Spinal cord (tissue), 10 donors: ENCODE results near the gene RBBP5. TPM values are rescaled to one million over a fixed set of nuclear protein-coding genes. Genes with fewer than 3 reads are reported as not detected.

Experiments
- DNase-seq, 6 donors: peaks; one replicate each; pipeline versions ENCODE4 v3.0.0 to v3.0.0-alpha.2; 2013 to 2015; ENCODE audit warnings: low spot score in 6 of 6, low read depth in 4 of 6
- H3K27ac ChIP-seq: one replicate; pipeline ENCODE4 v1.5.1; 2013; ENCODE audit warnings: low read depth, low read length, control low read depth
- H3K27me3 ChIP-seq: one replicate; pipeline ENCODE4 v1.6.1; 2013; ENCODE audit warnings: low read length; ENCODE audit not compliant: control insufficient read depth, insufficient read depth
- H3K36me3 ChIP-seq: one replicate; pipeline ENCODE4 v1.6.1; 2013; ENCODE audit warnings: low read length; ENCODE audit not compliant: control insufficient read depth, insufficient read depth
- H3K4me1 ChIP-seq: one replicate; pipeline ENCODE4 v1.6.1; 2013; ENCODE audit warnings: low read length; ENCODE audit not compliant: control insufficient read depth, insufficient read depth
- H3K4me3 ChIP-seq: one replicate; pipeline ENCODE4 v1.5.1; 2013; ENCODE audit warnings: low read depth, low read length, control low read depth
- H3K9me3 ChIP-seq: one replicate; pipeline ENCODE4 v1.6.1; 2013; ENCODE audit warnings: low read length; ENCODE audit not compliant: control insufficient read depth, insufficient read depth
- WGBS: methylation state at CpG from one replicate; pipeline ENCODE4 v1.1.5; 2013; ENCODE audit warnings: missing lambda C conversion rate; ENCODE audit not compliant: insufficient coverage; 5-methylcytosine and 5-hydroxymethylcytosine counted together
- polyA plus RNA-seq, 2 donors: library from polyadenylated mRNA; unstranded; fragments of 120-200 nt; gene quantifications; one replicate each; pipeline ENCODE4 v1.2.1, GENCODE V29; 2013; ENCODE audit not compliant: insufficient read length in 2 of 2
- total RNA-seq, 2 donors: library from RNA; depleted of rRNA in 1 of 2; stranded (reverse); fragments of 120-200 nt in 1 of 2; fragments of >200 nt in 1 of 2; gene quantifications; one replicate each; pipeline versions ENCODE4 v1.2.3 to v1.2.4, GENCODE V29; 2013 to 2014
- donor health status: healthy.

RBBP5 gene
- total and polyA plus RNA-seq, 4 donors, result 12.6 to 19.2 (median 14.8) TPM

DNA sequence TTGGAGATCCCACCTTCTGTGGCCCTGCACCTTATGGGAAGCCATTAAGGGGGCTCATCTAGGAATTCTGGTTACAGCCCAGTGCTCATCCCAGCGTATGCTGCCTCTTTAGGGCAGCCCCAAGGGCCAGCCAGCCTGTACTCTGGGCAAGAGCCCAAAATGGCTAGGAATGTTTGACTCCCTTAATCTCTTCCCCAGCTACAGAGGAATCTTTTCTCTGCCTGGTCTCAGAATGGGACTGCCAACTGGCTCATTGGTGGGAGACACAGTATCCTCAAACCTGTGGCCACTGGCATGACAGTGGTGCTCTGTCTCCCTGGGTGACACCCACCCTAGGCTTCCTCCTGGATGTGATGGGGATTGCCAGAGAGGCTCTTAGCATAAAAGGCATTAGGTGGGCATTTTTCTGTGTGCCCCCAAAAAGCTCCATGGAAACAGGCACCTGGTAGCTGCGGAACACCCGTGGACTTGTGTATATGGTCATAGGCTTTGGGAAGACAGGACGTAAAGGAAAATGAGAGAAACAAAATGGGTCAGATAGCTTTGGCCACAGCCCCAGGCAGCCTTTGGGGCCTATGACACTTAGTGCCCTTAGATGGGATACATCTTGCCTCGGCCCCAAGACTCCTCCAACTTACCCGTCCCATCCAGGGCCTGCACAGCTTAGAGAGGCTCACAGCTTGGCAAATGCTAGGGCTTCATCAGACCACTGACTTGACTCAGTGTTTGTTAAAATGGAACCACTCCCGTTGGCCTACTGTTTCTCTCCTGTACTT lies 44.4 kb downstream of the RBBP5 start:
- no peak for DNase-seq
- Histone ChIP-seq H3K36me3 (peaks cover 23% of the 10 kb centered on the region), H3K9me3 (no peaks in the 10 kb centered on the region), H3K4me3 (no peak overlapping the region), H3K4me1 (peaks cover 3% of the 10 kb centered on the region), H3K27ac (no peak overlapping the region), H3K27me3 (no peaks in the 10 kb centered on the region)
- 86% methylated on average over 6 of the region's 7 CpGs for WGBS

- no peak for DNase-seq
- Histone ChIP-seq H3K4me1 (peaks cover 8% of the 10 kb centered on the region), H3K27ac (no peak overlapping the region), H3K36me3 (peaks cover 26% of the 10 kb centered on the region), H3K27me3 (no peaks in the 10 kb centered on the region), H3K4me3 (no peak overlapping the region), H3K9me3 (no peaks in the 10 kb centered on the region)
- no CpG with 5 or more reads among the region's 4 CpGs for WGBS
Measured at GRCh38 chr1:205076245-205076761, 45.5 kb downstream of the RBBP5 start.

GRCh38 chr1:205075642-205076155 lies 46.1 kb downstream of the RBBP5 start:
- H3K27me3 ChIP-seq, result no peaks in the 10 kb centered on the region
- DNase-seq, result no peak
- no peaks in the 10 kb centered on the region for H3K9me3 ChIP-seq
- H3K36me3 ChIP-seq, result peaks cover 26% of the 10 kb centered on the region
- H3K4me3 ChIP-seq, result no peak overlapping the region
- peaks cover 8% of the 10 kb centered on the region for H3K4me1 ChIP-seq
- 51% methylated on average over 4 of the region's 7 CpGs for WGBS
- H3K27ac ChIP-seq, result no peak overlapping the region

GRCh38 chr1:205074513-205074912 lies 47.3 kb downstream of the RBBP5 start:
- Histone ChIP-seq H3K9me3 (no peaks in the 10 kb centered on the region), H3K27me3 (no peaks in the 10 kb centered on the region), H3K36me3 (peaks cover 33% of the 10 kb centered on the region), H3K4me3 (no peak overlapping the region), H3K4me1 (peaks cover 8% of the 10 kb centered on the region), H3K27ac (no peak overlapping the region)
- 97% methylated on average over 5 of the region's 7 CpGs for WGBS
- no peak for DNase-seq

DNA sequence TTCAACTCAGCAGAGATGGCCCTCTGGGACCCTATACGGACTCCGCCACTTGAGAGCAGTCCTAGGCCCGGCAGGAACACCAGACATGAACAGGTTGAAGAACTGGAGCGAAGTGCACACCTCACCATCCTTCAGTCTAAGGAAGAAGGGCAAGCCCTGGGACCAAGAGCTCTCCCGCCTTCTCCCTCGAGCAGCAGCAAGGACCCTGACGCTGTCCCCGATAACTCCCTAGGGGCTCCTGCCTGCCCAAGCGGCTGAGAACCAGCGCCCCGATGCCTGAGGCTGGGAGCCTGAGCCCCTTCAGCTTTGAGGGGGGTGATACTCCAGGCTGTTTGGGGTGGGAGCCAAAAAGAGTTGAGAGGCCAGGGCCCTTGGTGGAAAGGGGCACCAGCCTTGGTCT lies 47.7 kb downstream of the RBBP5 start:
- Histone ChIP-seq H3K4me3 (no peak overlapping the region), H3K4me1 (peaks cover 8% of the 10 kb centered on the region), H3K27ac (no peak overlapping the region), H3K27me3 (no peaks in the 10 kb centered on the region), H3K9me3 (no peaks in the 10 kb centered on the region), H3K36me3 (peaks cover 37% of the 10 kb centered on the region)
- 88% methylated on average over 11 of the region's 11 CpGs for WGBS
- DNase-seq, result no peak

- H3K9me3 ChIP-seq, result no peaks in the 10 kb centered on the region
- peaks cover 8% of the 10 kb centered on the region for H3K4me1 ChIP-seq
- no peak overlapping the region for H3K27ac ChIP-seq
- WGBS, result 80% methylated on average over 6 of the region's 12 CpGs
- H3K4me3 ChIP-seq, result no peak overlapping the region
- H3K27me3 ChIP-seq, result no peaks in the 10 kb centered on the region
- DNase-seq, result no peak
- peaks cover 37% of the 10 kb centered on the region for H3K36me3 ChIP-seq
Measured at GRCh38 chr1:205073511-205073910, 48.3 kb downstream of the RBBP5 start.

DNA sequence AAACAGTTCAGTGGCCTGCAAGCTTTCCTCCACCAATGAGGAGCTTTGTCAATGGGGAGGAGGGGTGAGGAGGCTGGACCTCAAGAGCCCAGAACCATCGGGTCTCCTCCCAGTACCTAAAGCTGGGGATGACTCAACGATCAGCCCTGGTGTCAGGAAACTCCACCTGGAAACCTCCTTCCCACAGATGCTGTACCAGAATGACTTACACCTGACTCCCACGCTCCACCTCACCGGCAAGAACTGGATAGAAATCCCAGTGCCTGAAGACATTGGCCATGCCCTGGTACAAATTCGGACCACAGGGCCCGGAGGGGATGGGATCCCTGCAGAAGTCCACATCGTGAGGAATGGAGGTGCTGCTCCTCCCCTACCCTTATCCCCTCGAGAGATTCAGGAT lies 48.9 kb downstream of the RBBP5 start:
- no peaks in the 10 kb centered on the region for H3K9me3 ChIP-seq
- H3K27me3 ChIP-seq, result no peaks in the 10 kb centered on the region
- WGBS, result 97% methylated on average over 8 of the region's 8 CpGs
- H3K27ac ChIP-seq, result no peak overlapping the region
- H3K36me3 ChIP-seq, result peaks cover 40% of the 10 kb centered on the region
- no peak for DNase-seq
- no peak overlapping the region for H3K4me3 ChIP-seq
- peaks cover 8% of the 10 kb centered on the region for H3K4me1 ChIP-seq

- Histone ChIP-seq H3K4me1 (peaks cover 7% of the 10 kb centered on the region), H3K36me3 (peaks cover 43% of the 10 kb centered on the region), H3K9me3 (no peaks in the 10 kb centered on the region), H3K4me3 (no peak overlapping the region), H3K27ac (no peak overlapping the region), H3K27me3 (no peaks in the 10 kb centered on the region)
- no peak for DNase-seq
- 93% methylated on average over 4 of the region's 9 CpGs for WGBS
Measured at GRCh38 chr1:205072286-205072685, 49.5 kb downstream of the RBBP5 start.

DNA sequence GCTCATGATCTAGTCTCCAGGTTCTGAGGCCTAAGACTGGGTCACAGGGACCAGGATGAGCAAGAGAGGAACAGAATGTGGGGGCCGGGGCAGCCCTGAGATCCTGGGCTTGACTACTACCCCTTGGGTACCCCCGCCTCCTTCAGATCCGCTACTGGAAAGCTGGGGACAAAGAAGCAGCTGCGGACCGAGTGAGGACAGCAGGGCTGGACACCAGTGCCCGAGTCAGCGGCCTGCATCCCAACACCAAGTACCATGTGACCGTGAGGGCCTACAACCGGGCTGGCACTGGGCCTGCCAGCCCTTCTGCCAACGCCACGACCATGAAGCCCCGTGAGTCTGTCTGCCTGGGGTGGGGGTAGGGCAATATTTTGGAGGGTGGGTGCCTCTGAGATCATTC lies 50.0 kb downstream of the RBBP5 start:
- Histone ChIP-seq H3K4me3 (no peak overlapping the region), H3K27ac (no peak overlapping the region), H3K36me3 (peaks cover 47% of the 10 kb centered on the region), H3K4me1 (peaks cover 6% of the 10 kb centered on the region), H3K27me3 (no peaks in the 10 kb centered on the region), H3K9me3 (no peaks in the 10 kb centered on the region)
- 53% methylated on average over 8 of the region's 12 CpGs for WGBS
- no peak for DNase-seq

DNA sequence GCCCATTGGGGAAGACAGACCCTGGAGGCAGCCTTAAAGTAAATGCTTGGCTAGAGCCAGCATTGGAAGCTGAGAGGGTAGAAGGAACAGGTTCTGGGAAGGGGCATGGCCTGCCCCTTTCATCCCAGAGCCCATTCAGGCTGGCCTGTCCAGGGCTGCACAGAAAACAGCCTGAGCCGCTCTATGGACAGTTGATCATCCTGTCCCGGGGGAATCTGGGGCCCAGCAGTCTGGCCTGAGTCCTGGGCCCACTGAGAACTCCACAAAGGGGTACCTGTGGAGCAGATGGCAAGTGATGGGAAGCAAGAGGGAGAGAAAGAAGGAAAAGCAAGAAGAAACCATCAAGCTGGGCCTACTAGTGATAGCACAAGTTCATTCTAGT lies 50.8 kb downstream of the RBBP5 start:
- no peak overlapping the region for H3K4me3 ChIP-seq
- H3K4me1 ChIP-seq, result peaks cover 6% of the 10 kb centered on the region
- no peaks in the 10 kb centered on the region for H3K9me3 ChIP-seq
- no peaks in the 10 kb centered on the region for H3K27me3 ChIP-seq
- H3K27ac ChIP-seq, result no peak overlapping the region
- 100% methylated on average over 2 of the region's 2 CpGs for WGBS
- H3K36me3 ChIP-seq, result peaks cover 53% of the 10 kb centered on the region
- no peak for DNase-seq
